Karpas-422 (cell line): ENCODE measurements around the gene FLT4. TPM values are rescaled to one million over a fixed set of nuclear protein-coding genes. Genes with fewer than 3 reads are reported as not detected.

ENCODE experiments used
- DNase-seq: peaks from one replicate; pipeline ENCODE4 v3.0.0-alpha.2; 2015
- H2AFZ ChIP-seq: fragments of 200-600 bp; sonication (generic); 2 replicates; pipeline ENCODE4 v1.6.1; 2014; ENCODE audit warnings: antibody characterized with exemption, low read length, mixed read lengths
- H3K27ac ChIP-seq: fragments of 200-600 bp; sonication (generic); 2 replicates; pipeline ENCODE4 v1.5.1; 2014; ENCODE audit warnings: mild to moderate bottlenecking, low read length, moderate library complexity
- H3K27me3 ChIP-seq: fragments of 200-600 bp; sonication (generic); 2 replicates; pipeline ENCODE4 v1.6.1; 2014; ENCODE audit warnings: low read length, mixed read lengths
- H3K36me3 ChIP-seq: fragments of 200-600 bp; sonication (generic); 2 replicates; pipeline ENCODE4 v1.6.1; 2014; ENCODE audit warnings: low read length, mixed read lengths; ENCODE audit not compliant: insufficient read depth
- H3K4me1 ChIP-seq: fragments of 200-600 bp; sonication (generic); 2 replicates; pipeline ENCODE4 v1.6.1; 2014; ENCODE audit warnings: mild to moderate bottlenecking, low read length, mixed read lengths
- H3K4me2 ChIP-seq: fragments of 200-600 bp; sonication (generic); 2 replicates; pipeline ENCODE4 v1.6.1; 2014; ENCODE audit warnings: low read length, low read depth, mild to moderate bottlenecking; ENCODE audit not compliant: poor library complexity, severe bottlenecking
- H3K4me3 ChIP-seq: fragments of 200-600 bp; sonication (generic); 2 replicates; pipeline ENCODE4 v1.5.1; 2014; ENCODE audit warnings: mild to moderate bottlenecking, antibody characterized with exemption, low read length, mixed read lengths
- H3K79me2 ChIP-seq: fragments of 200-600 bp; sonication (generic); 2 replicates; pipeline ENCODE4 v1.6.1; 2014; ENCODE audit warnings: mild to moderate bottlenecking, low read length, mixed read lengths
- H3K9ac ChIP-seq: fragments of 200-600 bp; sonication (generic); 2 replicates; pipeline ENCODE4 v1.6.0; 2014; ENCODE audit warnings: low read length
- H3K9me2 ChIP-seq: fragments of 200-600 bp; sonication (generic), shearing (Covaris generic); replicated peaks from 2 replicates; pipeline ENCODE4 v1.6.0; 2014; ENCODE audit warnings: mild to moderate bottlenecking, low read length, moderate library complexity; ENCODE audit not compliant: insufficient read depth
- H3K9me3 ChIP-seq: fragments of 300-700, 200-600 bp; sonication (generic); 2 replicates; pipeline ENCODE4 v1.6.1; 2014; ENCODE audit warnings: low read length, mixed read lengths
- H4K20me1 ChIP-seq: fragments of 200-600 bp; sonication (generic); 2 replicates; pipeline ENCODE4 v1.6.1; 2014; ENCODE audit warnings: mild to moderate bottlenecking, antibody characterized with exemption, low read length, low read depth; ENCODE audit not compliant: insufficient read depth
- total RNA-seq: library from RNA; depleted of rRNA; stranded (reverse); fragments of >200 nt; shearing (Covaris generic); gene quantifications from 2 replicates; pipeline ENCODE4 v1.2.3, GENCODE V29; 2014; ENCODE audit warnings: low replicate concordance

The FLT4 gene
- total RNA-seq, 1 experiment from 2014 or later, result not detected

- DNase-seq, result no peak
- Histone ChIP-seq H3K79me2 (no peaks in the 10 kb centered on the region), H3K4me3 (no peak overlapping the region), H3K27ac (no peak overlapping the region), H3K9me3 (no peaks in the 10 kb centered on the region), H3K9me2 (no peaks in the 10 kb centered on the region), H4K20me1 (no peaks in the 10 kb centered on the region), H2AFZ (no peak overlapping the region), H3K4me1 (no peaks in the 10 kb centered on the region), H3K9ac (no peak overlapping the region), H3K27me3 (no peaks in the 10 kb centered on the region), H3K4me2 (no peak overlapping the region), H3K36me3 (no peaks in the 10 kb centered on the region)
Measured at GRCh38 chr5:180599981-180600553, 49.3 kb downstream of the FLT4 start.

- no peaks in the 10 kb centered on the region for H3K36me3 ChIP-seq
- no peaks in the 10 kb centered on the region for H3K9me3 ChIP-seq
- H3K27ac ChIP-seq, result no peak overlapping the region
- H4K20me1 ChIP-seq, result no peaks in the 10 kb centered on the region
- DNase-seq, result no peak
- no peak overlapping the region for H3K9ac ChIP-seq
- no peak overlapping the region for H3K4me3 ChIP-seq
- H3K4me1 ChIP-seq, result no peaks in the 10 kb centered on the region
- H2AFZ ChIP-seq, result no peak overlapping the region
- H3K4me2 ChIP-seq, result no peak overlapping the region
- no peaks in the 10 kb centered on the region for H3K27me3 ChIP-seq
- no peaks in the 10 kb centered on the region for H3K79me2 ChIP-seq
- H3K9me2 ChIP-seq, result no peaks in the 10 kb centered on the region
Measured at GRCh38 chr5:180599590-180599914, 49.8 kb downstream of the FLT4 start.

GRCh38 chr5:180598797-180599589, 50.4 kb downstream of the FLT4 start:
- H3K4me1 ChIP-seq, result no peaks in the 10 kb centered on the region

DNA sequence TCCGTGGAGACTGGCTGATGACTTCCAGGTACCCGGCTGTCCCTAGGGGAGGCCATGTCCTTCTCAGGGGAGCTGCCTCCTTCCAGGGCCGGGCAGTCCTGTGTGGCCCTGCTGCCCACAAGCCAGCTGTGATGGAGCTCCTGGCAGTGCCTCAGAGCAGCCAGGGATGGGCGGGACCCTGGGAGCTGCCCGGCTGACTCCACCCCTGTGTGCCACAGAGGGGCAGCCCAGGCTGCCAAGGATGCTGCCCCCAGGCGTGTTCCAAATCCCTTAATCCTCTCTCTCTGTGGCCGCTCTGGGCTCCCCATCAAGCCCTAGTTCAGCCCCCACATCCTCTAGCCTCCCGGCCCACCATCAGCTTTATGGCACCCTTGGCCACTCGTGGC, 51.1 kb downstream of the FLT4 start:
- Histone ChIP-seq H3K4me1 (no peaks in the 10 kb centered on the region), H3K79me2 (no peaks in the 10 kb centered on the region)
- DNase-seq, result no peak

More at GRCh38 chr5:180598797-180599589, 50.4 kb downstream of the FLT4 start:
- no peaks in the 10 kb centered on the region for H3K9me2 ChIP-seq
- no peaks in the 10 kb centered on the region for H3K9me3 ChIP-seq
- no peak overlapping the region for H3K4me3 ChIP-seq
- no peak for DNase-seq
- H3K27me3 ChIP-seq, result no peaks in the 10 kb centered on the region
- H2AFZ ChIP-seq, result no peak overlapping the region
- H3K27ac ChIP-seq, result no peak overlapping the region
- no peak overlapping the region for H3K4me2 ChIP-seq
- H3K79me2 ChIP-seq, result no peaks in the 10 kb centered on the region
- H3K9ac ChIP-seq, result no peak overlapping the region
- no peaks in the 10 kb centered on the region for H4K20me1 ChIP-seq
- no peaks in the 10 kb centered on the region for H3K36me3 ChIP-seq

GRCh38 chr5:180596668-180597231, 52.6 kb downstream of the FLT4 start:
- no peaks in the 10 kb centered on the region for H3K9me2 ChIP-seq
- H3K4me3 ChIP-seq, result no peak overlapping the region
- no peaks in the 10 kb centered on the region for H4K20me1 ChIP-seq
- H2AFZ ChIP-seq, result no peak overlapping the region
- H3K27ac ChIP-seq, result no peak overlapping the region
- no peak for DNase-seq
- no peak overlapping the region for H3K9ac ChIP-seq
- no peak overlapping the region for H3K4me2 ChIP-seq
- no peaks in the 10 kb centered on the region for H3K36me3 ChIP-seq
- H3K9me3 ChIP-seq, result no peaks in the 10 kb centered on the region
- no peaks in the 10 kb centered on the region for H3K79me2 ChIP-seq
- no peaks in the 10 kb centered on the region for H3K27me3 ChIP-seq
- no peaks in the 10 kb centered on the region for H3K4me1 ChIP-seq

More for the DNA sequence above, 51.1 kb downstream of the FLT4 start:
- Histone ChIP-seq H4K20me1 (no peaks in the 10 kb centered on the region), H3K27ac (no peak overlapping the region), H3K9me2 (no peaks in the 10 kb centered on the region), H3K9ac (no peak overlapping the region), H3K4me3 (no peak overlapping the region), H3K36me3 (no peaks in the 10 kb centered on the region), H3K9me3 (no peaks in the 10 kb centered on the region), H3K4me2 (no peak overlapping the region), H3K27me3 (no peaks in the 10 kb centered on the region), H2AFZ (no peak overlapping the region)

GRCh38 chr5:180596115-180596667, 53.2 kb downstream of the FLT4 start:
- no peak for DNase-seq
- Histone ChIP-seq H3K9me3 (no peaks in the 10 kb centered on the region), H3K9me2 (no peaks in the 10 kb centered on the region)

DNA sequence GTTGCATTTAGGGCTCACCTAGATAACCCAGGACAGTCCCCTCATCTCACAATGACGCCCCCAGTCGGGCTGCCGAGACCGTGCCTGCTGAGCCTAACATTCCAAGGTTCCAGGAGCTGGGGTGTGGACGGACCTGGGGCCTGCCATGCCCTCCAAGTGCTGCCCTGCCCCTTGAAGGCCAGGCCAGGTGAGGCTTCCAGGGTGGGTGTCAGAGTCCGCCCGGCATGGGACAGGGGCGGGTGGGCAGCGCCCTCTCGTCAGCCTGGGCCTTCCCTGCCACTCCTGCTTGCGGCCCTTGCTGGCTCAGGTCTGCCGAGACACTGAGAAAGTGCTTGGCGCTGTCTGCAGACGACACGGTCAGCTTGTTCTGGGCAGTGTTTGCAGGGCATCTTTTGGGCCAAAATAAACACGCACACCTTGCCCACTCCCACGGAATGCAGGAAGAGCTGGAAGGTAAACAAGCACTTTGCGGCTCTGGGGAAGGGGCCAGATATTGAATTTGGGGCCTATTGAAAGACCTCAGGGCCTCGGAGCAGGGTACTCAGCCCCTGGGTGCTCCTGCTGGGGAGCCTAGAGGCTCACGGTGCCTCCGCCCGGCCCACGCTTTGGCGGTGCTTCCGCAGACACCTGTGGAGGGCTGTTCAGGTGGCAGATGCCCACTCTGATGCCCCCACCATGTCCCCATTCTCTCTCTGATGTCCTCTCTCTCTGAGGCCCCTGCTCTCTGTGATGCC, 53.9 kb downstream of the FLT4 start:
- no peaks in the 10 kb centered on the region for H4K20me1 ChIP-seq
- H3K9me2 ChIP-seq, result no peaks in the 10 kb centered on the region

More at GRCh38 chr5:180596115-180596667, 53.2 kb downstream of the FLT4 start:
- H3K36me3 ChIP-seq, result no peaks in the 10 kb centered on the region
- no peak overlapping the region for H3K9ac ChIP-seq
- H3K79me2 ChIP-seq, result no peaks in the 10 kb centered on the region
- H3K4me2 ChIP-seq, result no peak overlapping the region
- no peaks in the 10 kb centered on the region for H3K27me3 ChIP-seq
- H3K4me1 ChIP-seq, result no peaks in the 10 kb centered on the region
- H2AFZ ChIP-seq, result no peak overlapping the region
- no peak overlapping the region for H3K4me3 ChIP-seq
- H4K20me1 ChIP-seq, result no peaks in the 10 kb centered on the region
- no peak overlapping the region for H3K27ac ChIP-seq

GRCh38 chr5:180595046-180595379, 54.4 kb downstream of the FLT4 start:
- no peak for DNase-seq
- no peak overlapping the region for H2AFZ ChIP-seq
- H3K9me2 ChIP-seq, result no peaks in the 10 kb centered on the region
- no peak overlapping the region for H3K4me2 ChIP-seq
- no peak overlapping the region for H3K4me3 ChIP-seq
- no peaks in the 10 kb centered on the region for H3K4me1 ChIP-seq
- H3K36me3 ChIP-seq, result no peaks in the 10 kb centered on the region
- no peaks in the 10 kb centered on the region for H3K9me3 ChIP-seq
- no peaks in the 10 kb centered on the region for H3K27me3 ChIP-seq
- no peak overlapping the region for H3K9ac ChIP-seq
- no peak overlapping the region for H3K27ac ChIP-seq
- H3K79me2 ChIP-seq, result no peaks in the 10 kb centered on the region
- H4K20me1 ChIP-seq, result no peaks in the 10 kb centered on the region

More for the DNA sequence above, 53.9 kb downstream of the FLT4 start:
- no peaks in the 10 kb centered on the region for H3K79me2 ChIP-seq
- no peak for DNase-seq
- H3K27me3 ChIP-seq, result no peaks in the 10 kb centered on the region
- H3K4me3 ChIP-seq, result no peak overlapping the region
- H3K9ac ChIP-seq, result no peak overlapping the region
- no peak overlapping the region for H2AFZ ChIP-seq
- H3K27ac ChIP-seq, result no peak overlapping the region
- H3K36me3 ChIP-seq, result no peaks in the 10 kb centered on the region
- H3K9me3 ChIP-seq, result no peaks in the 10 kb centered on the region
- no peak overlapping the region for H3K4me2 ChIP-seq
- H3K4me1 ChIP-seq, result no peaks in the 10 kb centered on the region
